ENCODE data around the gene FCGR1A. TPM values are rescaled to one million over a fixed set of nuclear protein-coding genes. Genes with fewer than 3 reads are reported as not detected.
A peak's percentile ranks its signal among the peaks of the same experiment; 100 is the strongest.
"Not testable (repeated sequence)": the region's sequence is repeated elsewhere in the genome, so short reads cannot be mapped to it uniquely, and the experiment has no call there.

Gene FCGR1A
- total RNA-seq (0.30 TPM in 1 of 2 replicates, not detected in the other), polyA plus RNA-seq (0.12 and 0.64 TPM in 2 replicates)

- not testable (repeated sequence) for H3K4me1 ChIP-seq (ENCODE audit: low read depth); H3K4me3 ChIP-seq; H3K27me3 ChIP-seq; H3K27ac ChIP-seq; DNase-seq (ENCODE audit: low read depth in 1 of 2, low spot score in 1 of 2); H3K9me3 ChIP-seq (ENCODE audit: low read depth); H3K36me3 ChIP-seq
Measured at GRCh38 chr1:149782600-149782999, at the start of gene FCGR1A. Gene FCGR1A (plus strand): TSS chr1:149782694. CDS start chr1:149782744, 50 bp downstream.

DNA sequence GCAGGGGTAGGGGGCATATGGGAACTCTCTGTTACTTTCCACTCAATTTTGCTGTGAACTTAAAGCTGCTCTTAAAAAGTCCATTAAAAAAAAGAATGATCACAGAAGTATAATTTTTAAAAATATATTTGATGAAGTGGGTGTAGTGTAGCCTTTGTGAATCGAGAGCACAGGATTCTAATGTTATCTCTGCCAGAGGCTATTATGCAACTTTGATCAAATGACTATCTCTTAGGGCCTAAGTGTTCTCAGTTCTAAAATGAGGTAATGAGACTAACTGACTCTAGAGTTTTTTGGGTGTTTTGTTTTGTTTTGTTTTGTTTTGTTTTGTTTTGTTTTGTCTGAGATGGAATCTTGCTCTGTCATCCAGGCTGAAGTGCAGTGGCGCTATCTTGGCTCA, 49.7 kb upstream of the FCGR1A start:
- not testable (repeated sequence) for H3K27me3 ChIP-seq; H3K4me1 ChIP-seq (ENCODE audit: low read depth); H3K27ac ChIP-seq; H3K4me3 ChIP-seq; DNase-seq (ENCODE audit: low read depth in 1 of 2, low spot score in 1 of 2); H3K9me3 ChIP-seq (ENCODE audit: low read depth); H3K36me3 ChIP-seq

DNA sequence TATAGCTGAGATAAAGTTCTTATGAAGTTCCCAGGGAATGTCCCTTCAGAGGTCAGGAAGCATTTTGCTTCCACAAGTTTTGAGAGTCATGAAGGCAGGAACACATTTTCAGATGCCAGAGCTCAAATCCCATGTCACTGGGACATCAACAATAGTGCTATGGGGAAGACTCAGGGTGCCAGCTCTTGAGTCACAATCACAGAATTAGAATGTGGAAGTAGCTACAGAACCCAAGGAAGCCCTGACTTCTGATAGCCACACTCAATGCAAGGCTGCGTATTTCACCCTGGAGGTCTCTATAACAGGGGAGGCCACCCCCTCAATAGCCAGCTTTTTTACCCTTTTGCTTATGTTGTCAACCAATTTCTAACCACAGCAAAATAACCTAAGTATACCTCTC, 47.8 kb upstream of the FCGR1A start:
- not testable (repeated sequence) for DNase-seq (ENCODE audit: low read depth in 1 of 2, low spot score in 1 of 2); H3K9me3 ChIP-seq (ENCODE audit: low read depth); H3K27ac ChIP-seq; H3K4me3 ChIP-seq; H3K36me3 ChIP-seq; H3K4me1 ChIP-seq (ENCODE audit: low read depth); H3K27me3 ChIP-seq

DNA sequence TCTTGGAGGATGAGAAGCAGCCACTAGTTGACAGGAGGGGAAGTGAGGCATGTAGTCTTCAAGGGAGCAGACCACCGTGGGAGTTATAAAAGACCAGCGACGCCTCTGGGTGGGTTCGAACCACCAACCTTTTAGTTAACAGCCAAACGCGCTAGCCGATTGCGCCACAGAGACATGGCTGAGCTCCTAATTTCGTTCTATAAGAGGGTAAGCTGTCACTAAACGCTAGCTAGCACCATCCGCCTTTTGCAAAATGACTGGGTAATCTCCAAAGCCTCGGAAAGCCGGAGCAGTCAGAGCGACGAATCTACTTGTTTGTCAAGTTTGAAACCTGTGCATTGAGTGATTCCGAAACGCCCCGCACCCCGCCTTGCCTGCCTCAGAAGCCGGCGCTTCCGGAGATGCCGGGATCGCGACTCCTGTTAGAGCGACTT, 42.3 kb upstream of the FCGR1A start:
- H3K9me3 ChIP-seq (ENCODE audit: low read depth); H3K27me3 ChIP-seq; H3K4me3 ChIP-seq; H3K36me3 ChIP-seq; H3K4me1 ChIP-seq (ENCODE audit: low read depth); H3K27ac ChIP-seq: not testable (repeated sequence)
- peak in 1 of 2 donors; percentile 4 for DNase-seq (ENCODE audit: low read depth in 1 of 2, low spot score in 1 of 2)

DNA sequence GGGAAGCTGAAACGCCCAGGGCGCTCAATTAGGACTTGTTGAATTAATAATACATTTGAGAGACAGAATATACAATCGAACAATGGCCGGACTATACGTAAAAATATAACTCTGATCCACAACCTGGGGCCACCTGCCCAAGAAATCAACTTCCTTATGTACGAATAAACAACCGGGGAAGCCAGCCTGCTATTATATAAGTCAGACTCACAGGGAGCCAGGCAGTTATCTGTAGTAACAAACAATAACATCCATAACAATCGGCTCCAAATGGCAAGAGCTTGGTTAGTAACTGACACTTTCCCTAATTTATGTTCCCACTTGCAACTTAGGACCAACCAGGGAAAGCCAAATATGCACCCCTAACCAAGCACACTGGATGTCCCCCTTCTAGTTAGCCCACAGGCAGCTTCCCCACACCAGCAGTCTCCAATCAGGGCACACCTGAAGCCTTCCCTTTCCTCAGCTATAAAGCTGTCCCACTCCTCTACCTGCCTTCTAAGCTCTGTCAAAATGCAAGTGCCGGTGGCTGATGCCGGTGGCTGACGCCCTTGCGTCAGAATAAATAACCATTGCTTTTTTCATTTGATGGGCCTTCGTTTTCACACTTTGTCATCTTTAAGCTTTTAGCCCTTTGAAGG, 41.8 kb upstream of the FCGR1A start:
- H3K36me3 ChIP-seq; H3K27ac ChIP-seq; H3K4me3 ChIP-seq; H3K9me3 ChIP-seq (ENCODE audit: low read depth); DNase-seq (ENCODE audit: low read depth in 1 of 2, low spot score in 1 of 2); H3K27me3 ChIP-seq; H3K4me1 ChIP-seq (ENCODE audit: low read depth): not testable (repeated sequence)

DNA sequence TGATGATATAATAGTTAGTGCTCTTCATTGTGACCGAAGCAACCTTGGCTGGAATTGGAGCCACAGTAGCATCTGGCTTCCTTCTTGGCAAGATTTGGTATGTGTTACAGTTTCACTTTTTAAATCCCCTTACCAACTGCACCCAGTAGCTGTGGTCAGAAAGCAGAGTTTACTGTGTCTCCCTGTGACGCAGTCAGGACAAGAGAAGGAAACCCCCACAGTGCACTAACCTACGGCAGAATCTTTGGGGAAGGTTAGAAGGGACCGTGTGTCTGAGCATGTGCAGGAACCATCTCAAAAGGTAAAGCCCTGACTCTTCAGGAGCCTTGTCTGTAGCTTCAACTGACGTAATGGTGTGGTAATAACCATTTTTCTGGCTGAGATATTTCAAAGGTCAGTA, 40.6 kb upstream of the FCGR1A start:
- not testable (repeated sequence) for H3K27me3 ChIP-seq; H3K9me3 ChIP-seq (ENCODE audit: low read depth); DNase-seq (ENCODE audit: low read depth in 1 of 2, low spot score in 1 of 2); H3K4me1 ChIP-seq (ENCODE audit: low read depth); H3K36me3 ChIP-seq; H3K4me3 ChIP-seq; H3K27ac ChIP-seq

DNA sequence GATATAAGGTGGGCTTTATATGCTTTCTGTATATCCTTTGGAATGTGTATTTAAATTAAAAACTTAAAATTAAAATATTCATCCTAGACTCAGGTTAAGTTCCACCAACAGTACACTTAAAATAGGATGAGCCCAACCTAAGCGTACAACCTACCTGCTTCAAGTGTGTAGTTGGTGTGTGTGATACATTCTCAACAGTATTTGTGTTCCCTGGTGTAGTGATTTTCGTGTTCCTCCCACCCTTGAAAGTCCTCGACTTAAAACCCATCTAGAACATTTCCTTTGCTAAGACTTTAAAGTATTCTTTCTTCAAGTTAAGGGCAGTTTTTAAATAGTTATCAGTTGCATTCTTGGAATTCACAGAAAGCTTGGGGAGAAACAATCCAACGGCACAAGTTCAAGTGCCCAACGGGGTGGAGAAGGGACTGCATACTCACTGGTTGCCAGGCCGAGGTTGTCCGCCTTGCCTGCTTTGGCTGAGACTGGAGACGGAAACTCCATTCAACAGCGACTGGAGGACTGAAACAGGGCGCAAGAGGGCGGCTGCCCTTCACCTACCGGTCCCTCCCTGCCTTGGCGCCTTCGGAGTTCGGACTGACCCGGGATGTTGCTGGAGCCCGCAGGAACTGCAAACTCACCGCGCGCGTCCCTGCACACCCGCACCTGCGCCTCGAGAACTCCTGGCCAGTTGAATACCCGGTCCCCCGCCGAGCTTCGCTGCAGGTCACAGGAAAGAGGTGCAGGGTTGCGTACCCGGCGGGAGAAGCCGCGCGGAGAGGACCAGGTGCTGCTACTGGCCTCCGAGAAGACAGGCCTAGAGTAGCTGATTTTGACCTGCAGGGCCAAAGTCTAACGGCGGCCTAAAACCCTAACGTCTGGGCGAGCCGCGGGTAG, 35.8 kb upstream of the FCGR1A start:
- not testable (repeated sequence) for H3K27ac ChIP-seq; H3K4me1 ChIP-seq (ENCODE audit: low read depth); H3K9me3 ChIP-seq (ENCODE audit: low read depth); H3K36me3 ChIP-seq; H3K4me3 ChIP-seq; DNase-seq (ENCODE audit: low read depth in 1 of 2, low spot score in 1 of 2)
- H3K27me3 ChIP-seq: peaks cover 14% of the 10 kb centered on the region

GRCh38 chr1:149747359-149748143, 34.9 kb upstream of the FCGR1A start:
- H3K27me3 ChIP-seq: peaks cover 14% of the 10 kb centered on the region
- not testable (repeated sequence) for H3K36me3 ChIP-seq; H3K4me1 ChIP-seq (ENCODE audit: low read depth); H3K27ac ChIP-seq; H3K4me3 ChIP-seq; H3K9me3 ChIP-seq (ENCODE audit: low read depth); DNase-seq (ENCODE audit: low read depth in 1 of 2, low spot score in 1 of 2)

DNA sequence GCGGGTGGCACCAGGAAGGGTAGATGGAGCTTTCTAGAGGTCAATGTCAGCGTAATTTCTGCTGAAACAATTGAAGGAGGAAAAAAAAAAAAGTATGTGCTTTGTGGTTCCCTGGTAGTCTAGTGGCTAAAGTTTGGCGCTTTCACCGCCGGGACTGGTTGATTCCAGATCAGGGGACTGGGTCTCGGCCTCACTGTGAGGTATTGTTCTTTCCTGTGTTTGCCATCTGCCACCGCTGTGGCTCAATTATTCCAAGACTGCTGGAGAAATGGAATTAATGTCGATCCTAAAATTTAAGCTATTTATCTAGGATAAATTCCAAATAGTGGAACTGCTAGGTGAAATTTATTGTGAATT, 34.4 kb upstream of the FCGR1A start:
- not testable (repeated sequence) for DNase-seq (ENCODE audit: low read depth in 1 of 2, low spot score in 1 of 2); H3K36me3 ChIP-seq; H3K9me3 ChIP-seq (ENCODE audit: low read depth); H3K4me1 ChIP-seq (ENCODE audit: low read depth); H3K4me3 ChIP-seq; H3K27ac ChIP-seq
- peaks cover 14% of the 10 kb centered on the region for H3K27me3 ChIP-seq

DNA sequence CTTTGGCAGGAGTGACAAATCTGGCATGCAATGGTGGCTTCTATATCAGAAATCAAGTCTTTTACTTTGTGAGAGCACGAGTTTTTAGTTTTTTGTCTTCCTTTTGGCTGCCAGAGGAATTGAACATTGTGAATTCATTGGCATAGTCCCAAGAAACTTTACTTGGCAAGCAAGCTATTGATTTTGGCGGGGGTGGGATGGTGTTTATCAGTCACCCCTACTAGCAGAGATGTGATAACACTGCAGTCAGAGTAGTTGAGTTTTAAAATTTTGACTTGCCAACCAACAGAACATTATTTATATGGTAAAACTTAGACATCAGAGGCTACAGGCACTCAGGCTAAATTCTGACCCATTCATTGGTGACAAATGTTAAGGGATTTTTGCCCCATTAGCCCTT, 31.9 kb upstream of the FCGR1A start:
- H3K4me1 ChIP-seq (ENCODE audit: low read depth); H3K27ac ChIP-seq; H3K36me3 ChIP-seq; H3K4me3 ChIP-seq; H3K9me3 ChIP-seq (ENCODE audit: low read depth): not testable (repeated sequence)
- peaks cover 14% of the 10 kb centered on the region for H3K27me3 ChIP-seq
- DNase-seq (ENCODE audit: low read depth in 1 of 2, low spot score in 1 of 2): peak in 1 of 2 donors; percentile 12

DNA sequence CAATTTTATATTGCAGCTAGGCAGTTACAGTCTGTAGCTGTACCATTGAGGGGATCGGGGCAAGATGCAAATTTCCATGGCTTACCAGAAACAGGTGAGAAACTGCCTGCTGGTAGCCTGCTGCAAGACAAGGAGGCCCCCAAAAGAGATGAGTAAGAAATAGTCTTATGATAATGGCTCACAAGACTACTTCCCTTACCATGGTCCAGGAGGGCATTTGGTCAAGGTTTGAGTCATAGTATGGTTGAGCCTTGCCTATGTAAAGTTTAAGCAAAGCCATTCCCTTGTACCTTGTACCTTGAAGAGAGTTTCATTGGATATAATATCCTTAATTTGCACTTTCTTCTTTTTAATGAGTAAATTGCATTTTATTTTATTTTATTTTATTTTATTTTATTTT, 30.3 kb upstream of the FCGR1A start:
- H3K4me3 ChIP-seq; H3K27me3 ChIP-seq; H3K4me1 ChIP-seq (ENCODE audit: low read depth); DNase-seq (ENCODE audit: low read depth in 1 of 2, low spot score in 1 of 2); H3K9me3 ChIP-seq (ENCODE audit: low read depth); H3K27ac ChIP-seq; H3K36me3 ChIP-seq: not testable (repeated sequence)

DNA sequence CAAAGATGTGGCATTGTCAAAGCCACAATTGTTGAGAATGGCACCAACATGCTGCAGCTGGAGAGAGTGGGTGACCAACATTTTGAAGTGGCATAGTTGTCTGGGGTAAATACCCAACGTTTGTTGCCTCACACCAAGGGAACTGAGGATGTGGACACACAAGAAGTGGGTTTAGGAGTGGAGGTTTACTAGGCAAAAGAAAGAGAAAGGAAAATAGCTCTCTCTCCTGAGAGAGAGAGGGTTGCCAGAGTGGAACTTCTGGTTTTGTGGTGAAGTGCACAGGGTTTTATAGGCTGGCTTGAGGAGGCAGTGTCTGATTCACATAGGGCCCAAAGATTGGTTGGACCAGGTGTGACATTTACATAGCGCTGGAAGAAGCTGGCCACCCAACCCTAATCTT, 29.0 kb upstream of the FCGR1A start:
- not testable (repeated sequence) for H3K27ac ChIP-seq; H3K9me3 ChIP-seq (ENCODE audit: low read depth); H3K27me3 ChIP-seq; H3K4me1 ChIP-seq (ENCODE audit: low read depth); DNase-seq (ENCODE audit: low read depth in 1 of 2, low spot score in 1 of 2); H3K36me3 ChIP-seq; H3K4me3 ChIP-seq

DNA sequence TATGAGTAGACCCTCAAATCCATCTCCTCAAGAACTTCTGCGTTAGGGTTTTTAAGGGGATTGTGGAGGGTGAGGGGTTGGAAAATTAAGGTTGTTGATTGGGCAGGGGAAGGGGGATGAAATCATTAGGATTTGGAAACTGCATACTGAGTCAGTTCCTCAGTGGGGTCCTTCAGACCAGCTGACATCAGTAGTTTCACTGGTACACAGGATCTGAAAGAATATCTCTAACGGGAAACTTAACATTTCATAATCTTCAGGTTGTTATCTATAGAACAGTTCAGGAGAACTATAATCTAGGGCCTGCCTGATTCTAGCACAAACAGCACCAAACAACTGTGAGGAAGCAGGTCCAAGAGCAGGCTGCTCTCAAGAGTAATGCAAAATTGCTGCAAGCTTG, 27.2 kb upstream of the FCGR1A start:
- H3K9me3 ChIP-seq (ENCODE audit: low read depth): not testable (repeated sequence)

GRCh38 chr1:149762294-149762693, 20.2 kb upstream of the FCGR1A start:
- H3K36me3 ChIP-seq; H3K27me3 ChIP-seq; H3K9me3 ChIP-seq (ENCODE audit: low read depth); H3K27ac ChIP-seq; H3K4me3 ChIP-seq; DNase-seq (ENCODE audit: low read depth in 1 of 2, low spot score in 1 of 2); H3K4me1 ChIP-seq (ENCODE audit: low read depth): not testable (repeated sequence)

More for the DNA sequence above, 27.2 kb upstream of the FCGR1A start:
- not testable (repeated sequence) for H3K36me3 ChIP-seq; DNase-seq (ENCODE audit: low read depth in 1 of 2, low spot score in 1 of 2); H3K27me3 ChIP-seq; H3K27ac ChIP-seq; H3K4me3 ChIP-seq; H3K4me1 ChIP-seq (ENCODE audit: low read depth)
